ENCODE data around the gene LAMA3.

LAMA3 gene

GRCh38 chr18:23938901-23939341 lies 249.7 kb downstream of the LAMA3 start:
- peaks cover 9% of the 10 kb centered on the region for H3K4me1 ChIP-seq (ENCODE audit: control insufficient read depth, insufficient read depth, low read length)
- H3K4me3 ChIP-seq (ENCODE audit: low read length in 2 of 2), result no peak overlapping the region
- no peaks in the 10 kb centered on the region for H3K36me3 ChIP-seq (ENCODE audit: control insufficient read depth in 2 of 2, insufficient read depth in 2 of 2, low read length in 2 of 2)
- no peak overlapping the region for H3K9ac ChIP-seq (ENCODE audit: low read length in 2 of 2)
- H3K9me3 ChIP-seq (ENCODE audit: control insufficient read depth in 2 of 2, low read length in 2 of 2), result no peaks in the 10 kb centered on the region
- H3K27me3 ChIP-seq (ENCODE audit: control insufficient read depth in 1 of 2, insufficient read depth in 2 of 2, low read length in 2 of 2), result no peaks in the 10 kb centered on the region
- H3K27ac ChIP-seq (ENCODE audit: low read length), result no peak overlapping the region

- Histone ChIP-seq H3K27me3 (ENCODE audit: control insufficient read depth in 1 of 2, insufficient read depth in 2 of 2, low read length in 2 of 2) (no peaks in the 10 kb centered on the region), H3K4me1 (ENCODE audit: control insufficient read depth, insufficient read depth, low read length) (peaks cover 9% of the 10 kb centered on the region), H3K4me3 (ENCODE audit: low read length in 2 of 2) (no peak overlapping the region), H3K27ac (ENCODE audit: low read length) (no peak overlapping the region), H3K9me3 (ENCODE audit: control insufficient read depth in 2 of 2, low read length in 2 of 2) (no peaks in the 10 kb centered on the region), H3K9ac (ENCODE audit: low read length in 2 of 2) (no peak overlapping the region), H3K36me3 (ENCODE audit: control insufficient read depth in 2 of 2, insufficient read depth in 2 of 2, low read length in 2 of 2) (no peaks in the 10 kb centered on the region)
Measured at GRCh38 chr18:23939366-23939765, 250.1 kb downstream of the LAMA3 start.

- Histone ChIP-seq H3K27ac (ENCODE audit: low read length) (no peak overlapping the region), H3K27me3 (ENCODE audit: control insufficient read depth in 1 of 2, insufficient read depth in 2 of 2, low read length in 2 of 2) (no peaks in the 10 kb centered on the region), H3K4me3 (ENCODE audit: low read length in 2 of 2) (no peak overlapping the region), H3K4me1 (ENCODE audit: control insufficient read depth, insufficient read depth, low read length) (peaks cover 9% of the 10 kb centered on the region), H3K9me3 (ENCODE audit: control insufficient read depth in 2 of 2, low read length in 2 of 2) (no peaks in the 10 kb centered on the region), H3K36me3 (ENCODE audit: control insufficient read depth in 2 of 2, insufficient read depth in 2 of 2, low read length in 2 of 2) (no peaks in the 10 kb centered on the region), H3K9ac (ENCODE audit: low read length in 2 of 2) (no peak overlapping the region)
Measured at GRCh38 chr18:23939896-23940295, 250.6 kb downstream of the LAMA3 start.

GRCh38 chr18:23941791-23942190 lies 252.5 kb downstream of the LAMA3 start:
- Histone ChIP-seq H3K27me3 (ENCODE audit: control insufficient read depth in 1 of 2, insufficient read depth in 2 of 2, low read length in 2 of 2) (no peaks in the 10 kb centered on the region), H3K9ac (ENCODE audit: low read length in 2 of 2) (no peak overlapping the region), H3K9me3 (ENCODE audit: control insufficient read depth in 2 of 2, low read length in 2 of 2) (no peaks in the 10 kb centered on the region), H3K36me3 (ENCODE audit: control insufficient read depth in 2 of 2, insufficient read depth in 2 of 2, low read length in 2 of 2) (no peaks in the 10 kb centered on the region), H3K27ac (ENCODE audit: low read length) (no peak overlapping the region), H3K4me3 (ENCODE audit: low read length in 2 of 2) (no peak overlapping the region), H3K4me1 (ENCODE audit: control insufficient read depth, insufficient read depth, low read length) (peaks cover 9% of the 10 kb centered on the region)

- Histone ChIP-seq H3K27ac (ENCODE audit: low read length) (no peak overlapping the region), H3K9me3 (ENCODE audit: control insufficient read depth in 2 of 2, low read length in 2 of 2) (no peaks in the 10 kb centered on the region), H3K36me3 (ENCODE audit: control insufficient read depth in 2 of 2, insufficient read depth in 2 of 2, low read length in 2 of 2) (no peaks in the 10 kb centered on the region), H3K4me1 (ENCODE audit: control insufficient read depth, insufficient read depth, low read length) (peaks cover 9% of the 10 kb centered on the region), H3K9ac (ENCODE audit: low read length in 2 of 2) (no peak overlapping the region), H3K27me3 (ENCODE audit: control insufficient read depth in 1 of 2, insufficient read depth in 2 of 2, low read length in 2 of 2) (no peaks in the 10 kb centered on the region), H3K4me3 (ENCODE audit: low read length in 2 of 2) (no peak overlapping the region)
Measured at GRCh38 chr18:23943104-23943503, 253.9 kb downstream of the LAMA3 start.

- Histone ChIP-seq H3K9me3 (ENCODE audit: control insufficient read depth in 2 of 2, low read length in 2 of 2) (no peaks in the 10 kb centered on the region), H3K27me3 (ENCODE audit: control insufficient read depth in 1 of 2, insufficient read depth in 2 of 2, low read length in 2 of 2) (no peaks in the 10 kb centered on the region), H3K9ac (ENCODE audit: low read length in 2 of 2) (no peak overlapping the region), H3K4me1 (ENCODE audit: control insufficient read depth, insufficient read depth, low read length) (peaks cover 6% of the 10 kb centered on the region), H3K27ac (ENCODE audit: low read length) (no peak overlapping the region), H3K4me3 (ENCODE audit: low read length in 2 of 2) (no peak overlapping the region), H3K36me3 (ENCODE audit: control insufficient read depth in 2 of 2, insufficient read depth in 2 of 2, low read length in 2 of 2) (no peaks in the 10 kb centered on the region)
Measured at GRCh38 chr18:23943903-23944624, 254.8 kb downstream of the LAMA3 start.

GRCh38 chr18:23945416-23946079 lies 256.3 kb downstream of the LAMA3 start:
- no peaks in the 10 kb centered on the region for H3K36me3 ChIP-seq (ENCODE audit: control insufficient read depth in 2 of 2, insufficient read depth in 2 of 2, low read length in 2 of 2)
- no peak overlapping the region for H3K9ac ChIP-seq (ENCODE audit: low read length in 2 of 2)

GRCh38 chr18:23949863-23950262 lies 260.6 kb downstream of the LAMA3 start:
- no peaks in the 10 kb centered on the region for H3K36me3 ChIP-seq (ENCODE audit: control insufficient read depth in 2 of 2, insufficient read depth in 2 of 2, low read length in 2 of 2)
- H3K9ac ChIP-seq (ENCODE audit: low read length in 2 of 2), result no peak overlapping the region
- no peak overlapping the region for H3K27ac ChIP-seq (ENCODE audit: low read length)
- no peak overlapping the region for H3K4me3 ChIP-seq (ENCODE audit: low read length in 2 of 2)
- no peaks in the 10 kb centered on the region for H3K27me3 ChIP-seq (ENCODE audit: control insufficient read depth in 1 of 2, insufficient read depth in 2 of 2, low read length in 2 of 2)
- no peaks in the 10 kb centered on the region for H3K9me3 ChIP-seq (ENCODE audit: control insufficient read depth in 2 of 2, low read length in 2 of 2)
- H3K4me1 ChIP-seq (ENCODE audit: control insufficient read depth, insufficient read depth, low read length), result no peaks in the 10 kb centered on the region

More at GRCh38 chr18:23945416-23946079, 256.3 kb downstream of the LAMA3 start:
- Histone ChIP-seq H3K4me1 (ENCODE audit: control insufficient read depth, insufficient read depth, low read length) (no peaks in the 10 kb centered on the region), H3K27ac (ENCODE audit: low read length) (no peak overlapping the region), H3K9me3 (ENCODE audit: control insufficient read depth in 2 of 2, low read length in 2 of 2) (no peaks in the 10 kb centered on the region), H3K4me3 (ENCODE audit: low read length in 2 of 2) (no peak overlapping the region), H3K27me3 (ENCODE audit: control insufficient read depth in 1 of 2, insufficient read depth in 2 of 2, low read length in 2 of 2) (no peaks in the 10 kb centered on the region)

- Histone ChIP-seq H3K9ac (ENCODE audit: low read length in 2 of 2) (no peak overlapping the region), H3K4me3 (ENCODE audit: low read length in 2 of 2) (no peak overlapping the region), H3K27ac (ENCODE audit: low read length) (no peak overlapping the region), H3K36me3 (ENCODE audit: control insufficient read depth in 2 of 2, insufficient read depth in 2 of 2, low read length in 2 of 2) (no peaks in the 10 kb centered on the region), H3K4me1 (ENCODE audit: control insufficient read depth, insufficient read depth, low read length) (no peaks in the 10 kb centered on the region), H3K9me3 (ENCODE audit: control insufficient read depth in 2 of 2, low read length in 2 of 2) (no peaks in the 10 kb centered on the region), H3K27me3 (ENCODE audit: control insufficient read depth in 1 of 2, insufficient read depth in 2 of 2, low read length in 2 of 2) (no peaks in the 10 kb centered on the region)
Measured at GRCh38 chr18:23950644-23951043, 261.4 kb downstream of the LAMA3 start.

GRCh38 chr18:23951206-23951605 lies 262.0 kb downstream of the LAMA3 start:
- Histone ChIP-seq H3K9me3 (ENCODE audit: control insufficient read depth in 2 of 2, low read length in 2 of 2) (no peaks in the 10 kb centered on the region), H3K4me3 (ENCODE audit: low read length in 2 of 2) (no peak overlapping the region), H3K9ac (ENCODE audit: low read length in 2 of 2) (no peak overlapping the region), H3K4me1 (ENCODE audit: control insufficient read depth, insufficient read depth, low read length) (no peaks in the 10 kb centered on the region), H3K36me3 (ENCODE audit: control insufficient read depth in 2 of 2, insufficient read depth in 2 of 2, low read length in 2 of 2) (no peaks in the 10 kb centered on the region), H3K27me3 (ENCODE audit: control insufficient read depth in 1 of 2, insufficient read depth in 2 of 2, low read length in 2 of 2) (no peaks in the 10 kb centered on the region), H3K27ac (ENCODE audit: low read length) (no peak overlapping the region)

- Histone ChIP-seq H3K27ac (ENCODE audit: low read length) (no peak overlapping the region), H3K9me3 (ENCODE audit: control insufficient read depth in 2 of 2, low read length in 2 of 2) (no peaks in the 10 kb centered on the region), H3K9ac (ENCODE audit: low read length in 2 of 2) (no peak overlapping the region), H3K4me1 (ENCODE audit: control insufficient read depth, insufficient read depth, low read length) (peaks cover 6% of the 10 kb centered on the region), H3K27me3 (ENCODE audit: control insufficient read depth in 1 of 2, insufficient read depth in 2 of 2, low read length in 2 of 2) (no peaks in the 10 kb centered on the region), H3K4me3 (ENCODE audit: low read length in 2 of 2) (no peak overlapping the region), H3K36me3 (ENCODE audit: control insufficient read depth in 2 of 2, insufficient read depth in 2 of 2, low read length in 2 of 2) (no peaks in the 10 kb centered on the region)
Measured at GRCh38 chr18:23953984-23954383, 264.7 kb downstream of the LAMA3 start.
